A172 (cell line): ENCODE data around the gene TMEM9. TPM values are rescaled to one million over a fixed set of nuclear protein-coding genes. Genes with fewer than 3 reads are reported as not detected.

Experiments used
- DNase-seq: peaks from one replicate; pipeline ENCODE4 v3.0.0-alpha.2; 2015; ENCODE audit warnings: low spot score
- total RNA-seq: library from RNA; depleted of rRNA; stranded (reverse); fragments of >200 nt; shearing (Covaris generic); gene quantifications from 2 replicates; pipeline ENCODE4 v1.2.3, GENCODE V29; 2014; rRNA removed

TMEM9 gene
- total RNA-seq = 202 and 213 TPM in 2 replicates

GRCh38 chr1:201154389-201155165, at the start of gene TMEM9:
Gene TMEM9 (minus strand): TSS chr1:201154474. CDS start chr1:201153923, 551 bp downstream.
- DNase-seq = peak; percentile 93

GRCh38 chr1:201198598-201198997, 44.3 kb upstream of the TMEM9 start:
- no peak for DNase-seq

- DNase-seq = no peak
Observed at GRCh38 chr1:201194046-201194445, 39.8 kb upstream of the TMEM9 start.

- DNase-seq = peak; percentile 92
Observed at GRCh38 chr1:201192261-201192788, 38.1 kb upstream of the TMEM9 start.

DNA sequence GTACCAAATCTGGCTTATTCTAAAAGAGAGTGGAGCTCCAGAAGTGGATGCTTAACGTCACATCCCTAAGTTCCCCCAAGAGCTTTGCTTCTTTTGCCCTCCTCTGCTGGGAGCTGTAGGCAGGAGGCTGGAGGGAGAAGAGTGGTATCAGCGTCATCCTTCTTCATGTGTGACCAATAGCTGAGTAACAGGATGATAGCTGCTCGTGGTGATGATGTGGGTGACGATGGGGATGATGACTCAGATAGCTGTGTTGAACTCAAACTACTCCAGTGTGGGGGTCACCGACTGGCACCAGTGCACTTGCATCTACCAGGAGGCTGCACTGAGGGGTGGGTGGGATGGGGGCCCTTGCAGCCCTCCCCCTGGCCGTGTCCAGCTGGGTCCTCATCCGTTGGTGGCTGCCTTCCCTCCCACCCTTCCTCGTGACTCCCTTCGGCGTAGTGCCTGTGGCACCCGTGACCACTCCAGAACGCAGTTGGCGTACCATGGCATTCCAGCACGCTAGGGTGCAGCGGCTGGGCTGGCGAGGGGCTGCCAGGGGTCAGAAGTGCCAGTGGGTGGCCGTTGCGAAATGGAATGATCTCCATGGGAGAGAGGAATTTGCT, 37.5 kb upstream of the TMEM9 start:
- peak; percentile 100 for DNase-seq

DNA sequence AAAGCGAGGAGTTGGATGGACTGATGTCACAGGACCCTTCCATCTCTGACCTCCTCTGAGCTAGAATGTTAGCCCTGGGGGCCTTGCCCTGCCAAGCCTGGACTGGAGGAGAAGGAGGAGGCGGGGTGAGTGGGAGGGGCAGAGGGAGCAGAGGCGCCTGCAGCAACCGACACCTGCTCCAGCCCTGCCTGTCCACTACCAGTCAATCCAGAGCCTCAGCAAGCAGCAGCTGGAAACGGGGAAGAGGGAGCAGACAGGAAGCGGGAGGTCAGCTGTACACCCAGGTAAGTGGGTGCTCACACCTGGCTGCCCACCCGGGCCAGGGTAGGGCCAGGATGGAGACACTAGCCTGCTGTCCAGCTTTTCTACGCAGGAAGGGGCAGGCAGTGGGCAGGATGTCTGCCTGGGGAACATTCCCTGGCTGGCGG, 36.4 kb upstream of the TMEM9 start, which contains the start of gene IGFN1:
IGFN1 (plus strand) TSS at position 201 of the 428 bp plus-strand sequence. CDS start 2,470 bp downstream, outside the sequence.
- peak; percentile 90 for DNase-seq

DNA sequence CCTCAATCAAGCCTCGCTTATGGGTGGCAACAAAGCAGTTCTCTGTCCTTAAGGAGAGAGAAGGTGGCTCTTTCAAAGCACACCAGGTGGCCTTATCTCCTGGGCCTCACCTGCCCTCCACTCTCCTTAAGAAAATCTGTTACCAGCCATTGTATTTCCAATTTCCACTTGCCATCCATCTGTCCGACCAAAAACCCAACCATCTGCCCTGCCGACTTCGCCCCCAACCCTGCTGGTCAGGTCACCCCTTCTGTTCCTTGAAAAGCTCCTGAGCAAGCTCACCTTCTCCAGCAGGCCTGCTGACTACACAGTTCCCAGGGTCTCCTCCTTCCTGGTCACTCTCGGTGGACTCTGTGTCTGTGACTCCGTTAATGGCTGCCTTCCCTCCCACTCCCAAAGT, 35.7 kb upstream of the TMEM9 start:
- DNase-seq = no peak

GRCh38 chr1:201189085-201189484, 34.8 kb upstream of the TMEM9 start:
- DNase-seq = no peak

- no peak for DNase-seq
Observed at GRCh38 chr1:201186192-201186591, 31.9 kb upstream of the TMEM9 start.

DNA sequence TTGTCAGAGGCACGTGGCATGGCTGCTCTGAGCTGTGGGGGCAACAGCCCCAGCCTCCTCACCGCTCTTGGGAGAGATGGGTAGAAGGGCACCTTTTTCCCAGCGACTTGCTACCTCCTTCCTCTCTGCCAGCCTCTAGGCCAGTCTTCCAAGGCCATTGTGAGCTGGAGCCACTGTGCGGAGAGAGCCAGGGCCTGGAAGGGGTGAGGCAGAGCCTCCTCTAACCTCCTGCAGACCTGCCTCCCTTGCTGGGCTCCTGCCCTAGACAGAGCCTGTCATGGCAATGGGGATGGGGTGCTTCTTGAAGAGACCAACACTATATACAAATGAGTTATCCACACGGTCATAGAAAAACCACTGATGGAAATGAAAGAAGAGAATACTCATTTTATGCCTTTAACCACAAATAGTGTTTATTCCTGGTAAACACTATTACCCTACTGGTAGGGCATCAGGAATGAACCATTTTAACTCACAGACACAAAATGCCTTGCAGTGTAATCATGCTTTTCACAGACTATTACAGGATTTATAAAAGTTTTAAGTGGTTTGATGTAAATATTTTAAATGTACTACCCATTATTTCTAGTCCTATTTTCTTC, 31.4 kb upstream of the TMEM9 start:
- DNase-seq = no peak

GRCh38 chr1:201185123-201185453, 30.8 kb upstream of the TMEM9 start:
- no peak for DNase-seq

GRCh38 chr1:201184307-201185122, 30.2 kb upstream of the TMEM9 start:
- peak; percentile 95 for DNase-seq

DNA sequence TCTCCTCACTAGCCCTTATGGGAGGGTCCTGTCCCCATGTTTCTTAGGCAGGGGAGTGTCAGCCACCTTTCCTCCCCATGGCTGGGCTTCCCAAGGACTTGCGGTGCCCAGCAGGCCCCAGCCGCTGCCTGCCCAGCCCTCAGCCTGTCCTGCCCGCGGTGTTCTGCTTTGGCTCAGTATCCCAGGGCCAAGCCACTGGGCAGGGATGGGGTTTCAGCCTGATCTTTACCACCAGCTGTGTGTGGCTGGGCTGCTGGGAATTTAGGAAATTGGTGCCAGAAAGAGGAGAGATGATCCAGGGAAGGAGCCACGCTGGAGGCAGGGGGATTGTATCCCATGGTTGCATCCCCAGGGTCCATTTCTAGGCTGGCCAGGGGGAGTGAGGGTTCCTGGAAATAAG, 29.5 kb upstream of the TMEM9 start:
- DNase-seq = no peak

GRCh38 chr1:201183209-201183608, 28.9 kb upstream of the TMEM9 start:
- no peak for DNase-seq

DNA sequence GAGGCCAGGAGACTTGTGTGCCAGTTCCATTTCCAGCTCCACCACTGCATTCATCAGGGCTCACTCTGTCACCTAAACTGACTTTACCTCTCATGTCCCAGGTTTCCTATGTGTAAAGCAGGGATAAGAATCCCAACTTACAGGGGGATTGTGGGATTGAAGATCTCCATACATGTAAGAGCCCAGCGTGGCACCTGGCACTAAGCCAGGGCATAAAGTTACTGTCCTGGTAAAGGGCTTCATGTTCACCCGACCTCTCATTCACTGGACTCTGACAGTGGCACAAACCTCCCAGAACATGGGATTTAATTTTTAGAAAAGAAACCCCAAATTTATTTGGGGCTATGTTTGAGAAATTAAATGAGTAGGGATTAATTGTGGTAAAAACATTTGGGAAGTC, 27.5 kb upstream of the TMEM9 start:
- no peak for DNase-seq

- DNase-seq = no peak
Observed at GRCh38 chr1:201181323-201181722, 27.0 kb upstream of the TMEM9 start.

DNA sequence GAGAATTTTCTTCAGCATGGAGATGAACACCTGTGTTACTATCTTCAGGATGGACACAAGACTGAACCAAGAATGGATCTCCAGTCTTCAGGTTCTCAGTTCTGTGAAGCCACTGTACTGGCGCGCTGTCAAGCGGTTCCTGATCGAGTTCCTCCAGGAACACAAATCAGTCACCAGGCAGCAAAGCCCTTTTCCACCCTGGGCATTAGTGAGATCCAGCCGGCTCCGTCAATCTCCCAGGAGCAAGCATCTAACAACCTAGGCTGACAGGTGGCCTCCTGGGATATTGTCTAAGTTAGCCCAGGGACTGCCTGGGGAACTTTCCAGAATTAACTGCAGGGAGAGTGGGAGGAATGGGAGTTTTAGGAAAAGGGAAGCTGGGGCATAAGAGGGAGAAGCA, 26.6 kb upstream of the TMEM9 start:
- DNase-seq = no peak

DNA sequence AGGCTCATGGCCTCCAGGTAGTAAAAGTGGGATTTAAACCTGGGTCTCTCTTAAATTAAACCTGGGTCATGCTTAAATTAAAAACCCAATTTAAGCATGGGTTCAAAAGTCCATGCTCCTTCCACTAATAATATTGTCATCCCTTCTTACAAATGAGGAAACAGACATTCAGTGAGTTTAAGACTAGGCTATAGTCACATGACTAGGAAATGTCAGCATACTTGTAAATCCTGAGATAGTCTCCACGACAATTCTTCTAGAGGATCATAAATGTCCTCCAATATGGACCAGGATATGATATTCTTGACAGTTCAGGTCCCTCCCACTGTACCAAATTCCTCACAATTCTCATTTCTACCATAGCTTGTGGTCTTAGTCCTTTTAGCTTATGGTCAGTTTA, 25.9 kb upstream of the TMEM9 start:
- DNase-seq = no peak

GRCh38 chr1:201178718-201179117, 24.4 kb upstream of the TMEM9 start:
- no peak for DNase-seq

GRCh38 chr1:201176940-201177339, 22.7 kb upstream of the TMEM9 start:
- DNase-seq = peak; percentile 75

GRCh38 chr1:201175820-201176500, 21.7 kb upstream of the TMEM9 start:
- DNase-seq = no peak
